HG03064 (cell line): Measurements from ENCODE around the gene PTGER2.

ENCODE experiments used
- ATAC-seq: cut with Tn5 transposase; IDR thresholded peaks from one replicate; pipeline ENCODE4 v1.9.1; 2021; ENCODE audit warnings: low read depth; ENCODE audit not compliant: unreplicated experiment

PTGER2 gene

DNA sequence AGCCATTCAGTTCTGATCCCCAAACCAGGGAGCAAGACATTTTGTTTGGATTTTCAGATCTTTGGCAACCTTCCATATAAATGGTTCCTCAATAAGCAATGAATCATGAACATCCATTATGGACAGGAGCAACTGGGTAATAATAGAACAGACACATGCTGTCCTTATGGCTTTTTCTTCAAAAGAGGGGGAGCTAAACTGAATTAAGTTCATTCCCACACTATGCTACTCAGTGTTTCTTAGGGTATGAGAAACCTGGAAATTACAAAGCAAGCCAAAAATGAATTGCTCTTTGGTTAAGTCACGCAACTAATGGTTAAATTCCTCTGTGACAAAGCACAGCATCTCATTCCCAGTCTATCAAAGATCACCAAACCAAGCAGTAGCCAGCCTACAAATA is 51.0 kb downstream of the PTGER2 start:
- ATAC-seq, result no peak

- ATAC-seq, result no peak
Observed at GRCh38 chr14:52366796-52367315, 52.7 kb downstream of the PTGER2 start.

GRCh38 chr14:52369305-52369801 is 55.2 kb downstream of the PTGER2 start:
- no peak for ATAC-seq

GRCh38 chr14:52370406-52370935 is 56.4 kb downstream of the PTGER2 start:
- ATAC-seq, result no peak

- ATAC-seq, result no peak
Observed at GRCh38 chr14:52377940-52378339, 63.8 kb downstream of the PTGER2 start.
